H1 (cell line): ENCODE data around the gene PEAK3. TPM values are rescaled to one million over a fixed set of nuclear protein-coding genes. Genes with fewer than 3 reads are reported as not detected.

Experiments used
- BCL11A ChIP-seq, 2 experiments: IDR thresholded peaks; one replicate each; pipeline ENCODE4 v1.6.1; 2011; ENCODE audit warnings: low read depth in 2 of 2, low read length in 2 of 2, mild to moderate bottlenecking in 2 of 2
- EGR1 ChIP-seq: IDR thresholded peaks from 2 replicates; pipeline ENCODE4 v1.6.1; 2011; ENCODE audit warnings: low read depth, low read length, borderline replicate concordance
- RXRA ChIP-seq: IDR thresholded peaks from 2 replicates; pipeline ENCODE4 v1.6.1; 2011; ENCODE audit warnings: low read depth, mild to moderate bottlenecking, low read length, moderate library complexity; ENCODE audit not compliant: insufficient read depth
- ZNF274 ChIP-seq: IDR thresholded peaks from 2 replicates; pipeline ENCODE4 v1.7.0; 2012; ENCODE audit warnings: low read length, borderline replicate concordance; ENCODE audit errors: extremely low read depth
- polyA plus RNA-seq, 7 experiments: library from polyadenylated mRNA; depleted of rRNA in 3 of 7; stranded (reverse) in 5 of 7; unstranded in 2 of 7; fragments of >200 nt in 5 of 7; fragments of 200-250 nt in 2 of 7; gene quantifications; 1 replicate in 5 of 7; 2 replicates in 1 of 7; 4 replicates in 1 of 7; pipeline versions ENCODE4 v1.2.1 to v1.2.3, GENCODE V29; 2011 to 2013; ENCODE audit warnings: missing spikeins in 2 of 7, mixed read lengths in 2 of 7
- total RNA-seq: library from RNA; stranded (reverse); fragmentation: NEBNext Ultra II Directional; extraction: Animal tissue kit (Norgen Biotek cat#: 25700); gene quantifications from 2 replicates; pipeline ENCODE4 v1.2.1, GENCODE V29; 2021

PEAK3 gene
- total and polyA plus RNA-seq, 2 of the 8 experiments (the other 6 are each of a cell fraction or from before 2014, with no cell fraction given) = not detected

DNA sequence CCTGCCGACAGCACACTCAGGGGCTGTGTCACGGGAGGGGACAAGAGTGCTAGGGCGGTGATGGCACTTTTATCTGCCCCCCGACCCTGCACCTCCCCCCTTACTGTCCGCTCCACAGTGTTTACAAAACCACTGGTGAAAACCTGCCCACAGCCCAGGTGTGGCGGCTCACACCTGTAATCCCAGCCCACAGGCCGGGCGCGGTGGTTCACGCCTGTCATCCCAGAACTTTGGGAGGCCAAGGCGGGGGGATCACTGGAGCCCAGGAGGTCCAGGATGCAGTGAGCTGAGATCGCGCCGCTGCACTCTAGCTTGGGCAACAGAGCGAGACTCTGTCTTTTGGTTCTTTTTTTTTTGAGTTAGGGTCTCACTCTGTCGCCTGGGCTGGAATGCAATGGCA, 14.2 kb upstream of the PEAK3 start (continued):
- TF ChIP-seq RXRA (no peak), EGR1 (no peak), BCL11A (IDR thresholded peaks at IDR 0.05; ENCODE audit: low read depth in 2 of 2, low read length in 2 of 2) (no peak), ZNF274 (no peak)
